SH-SY5Y (cell line): Measurements from ENCODE around the gene SLC11A2.

ENCODE experiments used
- GATA2 ChIP-seq: IDR thresholded peaks from 2 replicates; pipeline ENCODE4 v1.6.1; 2011; ENCODE audit warnings: mild to moderate bottlenecking, low read depth, low read length
- GATA3 ChIP-seq: IDR thresholded peaks from 2 replicates; pipeline ENCODE4 v1.6.1; 2011; ENCODE audit warnings: low read depth, mild to moderate bottlenecking, low read length, moderate library complexity

DNA sequence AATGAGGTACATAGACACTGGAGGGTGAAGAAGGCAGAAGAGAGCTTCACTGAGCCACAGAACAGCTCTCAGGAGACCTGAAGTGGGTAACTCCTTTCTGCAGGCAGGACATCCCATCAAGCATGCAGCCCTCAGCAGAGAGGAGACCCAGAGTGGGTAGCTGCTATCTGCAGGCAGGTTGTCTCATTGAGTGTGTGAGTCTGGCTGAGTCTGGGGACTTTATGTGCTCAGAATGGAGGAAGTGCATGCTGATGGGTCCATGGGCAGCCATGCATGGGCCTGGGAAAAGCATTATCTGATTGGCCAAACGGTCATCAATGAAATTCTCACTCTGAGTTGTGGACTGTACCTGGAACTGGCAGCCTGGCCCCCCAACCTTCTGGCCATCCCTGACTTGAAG, 88.5 kb downstream of the SLC11A2 start:
- no peak for TF ChIP-seq GATA3
- no peak for TF ChIP-seq GATA2
